Prostate gland (tissue), 2 donors: ENCODE data around the gene CBL.

Experiments
- CTCF ChIP-seq, 4 experiments: fragments of 200-600 bp in 2 of 4; fragments of 450-650 bp in 2 of 4; sonication (generic) in 2 of 4; IDR thresholded peaks; 1 replicate in 3 of 4; 2 replicates in 1 of 4; pipeline ENCODE4 v1.5.1; 2016 to 2019; ENCODE audit warnings: antibody characterized with exemption in 4 of 4, mild to moderate bottlenecking in 2 of 4, moderate library complexity in 2 of 4
- POLR2A ChIP-seq: fragments of 450-650 bp; IDR thresholded peaks from one replicate; pipeline ENCODE4 v1.6.1; 2016; ENCODE audit warnings: antibody characterized with exemption, mild to moderate bottlenecking
- POLR2AphosphoS5 ChIP-seq: sonication (generic); formaldehyde crosslinking; IDR thresholded peaks from one replicate; pipeline ENCODE4 v1.6.1; 2017; ENCODE audit warnings: antibody characterized with exemption

- TF ChIP-seq CTCF (IDR thresholded peaks at IDR 0.05) (no peak), POLR2A (no peak), POLR2AphosphoS5 (no peak)
These were observed 145.1 kb downstream of the CBL start for GRCh38 chr11:119351232-119351631.
